Measurements from ENCODE around the gene KRTAP19-1. TPM values are rescaled to one million over a fixed set of nuclear protein-coding genes. Genes with fewer than 3 reads are reported as not detected.

The KRTAP19-1 gene
- polyA plus RNA-seq, 1 experiment, result not detected

- POLR2A ChIA-PET, result no interaction called here
- TF ChIP-seq, protein P1, sequence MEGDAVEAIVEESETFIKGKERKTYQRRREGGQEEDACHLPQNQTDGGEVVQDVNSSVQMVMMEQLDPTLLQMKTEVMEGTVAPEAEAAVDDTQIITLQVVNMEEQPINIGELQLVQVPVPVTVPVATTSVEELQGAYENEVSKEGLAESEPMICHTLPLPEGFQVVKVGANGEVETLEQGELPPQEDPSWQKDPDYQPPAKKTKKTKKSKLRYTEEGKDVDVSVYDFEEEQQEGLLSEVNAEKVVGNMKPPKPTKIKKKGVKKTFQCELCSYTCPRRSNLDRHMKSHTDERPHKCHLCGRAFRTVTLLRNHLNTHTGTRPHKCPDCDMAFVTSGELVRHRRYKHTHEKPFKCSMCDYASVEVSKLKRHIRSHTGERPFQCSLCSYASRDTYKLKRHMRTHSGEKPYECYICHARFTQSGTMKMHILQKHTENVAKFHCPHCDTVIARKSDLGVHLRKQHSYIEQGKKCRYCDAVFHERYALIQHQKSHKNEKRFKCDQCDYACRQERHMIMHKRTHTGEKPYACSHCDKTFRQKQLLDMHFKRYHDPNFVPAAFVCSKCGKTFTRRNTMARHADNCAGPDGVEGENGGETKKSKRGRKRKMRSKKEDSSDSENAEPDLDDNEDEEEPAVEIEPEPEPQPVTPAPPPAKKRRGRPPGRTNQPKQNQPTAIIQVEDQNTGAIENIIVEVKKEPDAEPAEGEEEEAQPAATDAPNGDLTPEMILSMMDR (IDR thresholded peaks at IDR 0.05; ENCODE audit: insufficient read depth, low read depth, low read length), result no peak
- Histone ChIP-seq H3K27me3 (ENCODE audit: control insufficient read depth, insufficient read depth, low read length) (no peaks in the 10 kb centered on the region), H3K36me3 (ENCODE audit: control insufficient read depth, insufficient read depth, low read length) (no peaks in the 10 kb centered on the region), H3K4me3 (ENCODE audit: low read depth, low read length) (no peak within 1 kb of the TSS)
- no peak for DNase-seq (ENCODE audit: low read depth)
- CTCF ChIA-PET, result no interaction called here
Observed at GRCh38 chr21:30430170-30430655, 50.0 kb downstream of the KRTAP19-1 start, which contains the start of gene KRTAP13-4. TSS of gene KRTAP13-4 (plus strand) at chr21:30430220. CDS start at chr21:30430276, 56 bp downstream.

Small RNA genes lying within 50 kb of the gene (small RNA-seq; reads per million reads assigned to genes)
- not detected for gene AP000567.1 (ENCODE audit: insufficient read length, low read depth, low replicate concordance)
- not detected for gene KRTAP19-10P (ENCODE audit: insufficient read length, low read depth, low replicate concordance)
- gene KRTAP19-9P (ENCODE audit: insufficient read length, low read depth, low replicate concordance), result not detected

Other genes starting within 250 kb of the KRTAP19-1 start
- not detected in 2 replicates for gene KRTAP24-1, start 197.4 kb downstream of the KRTAP19-1 start, polyA plus RNA-seq (2011; rRNA removed)
- not detected in 2 replicates for gene KRTAP25-1, start 190.9 kb downstream of the KRTAP19-1 start, polyA plus RNA-seq (2011; rRNA removed)
- not detected in 2 replicates for gene KRTAP26-1, start 160.1 kb downstream of the KRTAP19-1 start, polyA plus RNA-seq (2011; rRNA removed)
- not detected in 2 replicates for gene KRTAP27-1, start 142.7 kb downstream of the KRTAP19-1 start, polyA plus RNA-seq (2011; rRNA removed)
- not detected in 2 replicates for gene KRTAP23-1, start 131.8 kb downstream of the KRTAP19-1 start, polyA plus RNA-seq (2011; rRNA removed)
- not detected in 2 replicates for gene KRTAP13-2, start 108.1 kb downstream of the KRTAP19-1 start, polyA plus RNA-seq (2011; rRNA removed)
- not detected in 2 replicates for gene KRTAP13-1, start 84.3 kb downstream of the KRTAP19-1 start, polyA plus RNA-seq (2011; rRNA removed)
- gene KRTAP13-3, start 54.4 kb downstream of the KRTAP19-1 start, polyA plus RNA-seq (2011; rRNA removed), result not detected in 2 replicates
- not detected in 2 replicates for gene KRTAP13-4, start 50.1 kb downstream of the KRTAP19-1 start, polyA plus RNA-seq (2011; rRNA removed)
- gene KRTAP15-1, start 40.1 kb downstream of the KRTAP19-1 start, polyA plus RNA-seq (2011; rRNA removed), result not detected in 2 replicates
- gene KRTAP19-2, start 7.1 kb upstream of the KRTAP19-1 start, polyA plus RNA-seq (2011; rRNA removed), result not detected in 2 replicates
- not detected in 2 replicates for gene KRTAP19-3, start 11.6 kb upstream of the KRTAP19-1 start, polyA plus RNA-seq (2011; rRNA removed)
- not detected in 2 replicates for gene KRTAP19-4, start 16.8 kb upstream of the KRTAP19-1 start, polyA plus RNA-seq (2011; rRNA removed)
- not detected in 2 replicates for gene KRTAP19-5, start 21.8 kb upstream of the KRTAP19-1 start, polyA plus RNA-seq (2011; rRNA removed)
- not detected in 2 replicates for gene KRTAP19-6, start 61.5 kb upstream of the KRTAP19-1 start, polyA plus RNA-seq (2011; rRNA removed)
- not detected in 2 replicates for gene KRTAP19-7, start 80.9 kb upstream of the KRTAP19-1 start, polyA plus RNA-seq (2011; rRNA removed)
- gene KRTAP22-2, start 110.0 kb upstream of the KRTAP19-1 start, polyA plus RNA-seq (2011; rRNA removed), result not detected in 2 replicates
- gene KRTAP6-3, start 112.1 kb upstream of the KRTAP19-1 start, polyA plus RNA-seq (2011; rRNA removed), result not detected in 2 replicates
- not detected in 2 replicates for gene KRTAP6-2, start 118.5 kb upstream of the KRTAP19-1 start, polyA plus RNA-seq (2011; rRNA removed)
- gene KRTAP22-1, start 120.7 kb upstream of the KRTAP19-1 start, polyA plus RNA-seq (2011; rRNA removed), result not detected in 2 replicates
- gene KRTAP6-1, start 133.6 kb upstream of the KRTAP19-1 start, polyA plus RNA-seq (2011; rRNA removed), result not detected in 2 replicates
- gene KRTAP20-1, start 136.1 kb upstream of the KRTAP19-1 start, polyA plus RNA-seq (2011; rRNA removed), result not detected in 2 replicates
- not detected in 2 replicates for gene KRTAP20-4, start 140.3 kb upstream of the KRTAP19-1 start, polyA plus RNA-seq (2011; rRNA removed)
- not detected in 2 replicates for gene KRTAP20-2, start 154.8 kb upstream of the KRTAP19-1 start, polyA plus RNA-seq (2011; rRNA removed)
- gene KRTAP20-3, start 162.5 kb upstream of the KRTAP19-1 start, polyA plus RNA-seq (2011; rRNA removed), result not detected in 2 replicates
- not detected in 2 replicates for gene KRTAP21-3, start 238.4 kb upstream of the KRTAP19-1 start, polyA plus RNA-seq (2011; rRNA removed)